ENCODE measurements around the gene BTAF1. TPM values are rescaled to one million over a fixed set of nuclear protein-coding genes. Genes with fewer than 3 reads are reported as not detected.

Gene BTAF1
- total and polyA plus RNA-seq, 2 experiments from 2014 or later = 15.3 to 45.0 TPM

- H2AFZ ChIP-seq = peak overlapping the region; percentile 85
These were observed 15.6 kb upstream of the BTAF1 start for GRCh38 chr10:91907914-91908336.

GRCh38 chr10:91908337-91909116 lies 15.0 kb upstream of the BTAF1 start:
- TF ChIP-seq CTCF (IDR thresholded peaks at IDR 0.05; ENCODE audit: poor library complexity) = peak; percentile 59
- TF ChIP-seq EZH2 (IDR thresholded peaks at IDR 0.05; ENCODE audit: borderline replicate concordance) = no peak
- no peak for TF ChIP-seq EZH2phosphoT487 (IDR thresholded peaks at IDR 0.05; ENCODE audit: low read depth, severe bottlenecking, unreplicated experiment)
- no peaks in the 10 kb centered on the region for H3K9me2 ChIP-seq (replicated peaks; ENCODE audit: insufficient read depth)
- H3K27ac ChIP-seq = peak overlapping the region; percentile 22
- 1% methylated on average over 82 of the region's 93 CpGs for WGBS (ENCODE audit: low lambda C conversion rate, missing lambda C conversion rate)
- H3K36me3 ChIP-seq (replicated peaks; ENCODE audit: insufficient read depth, low read depth) = no peaks in the 10 kb centered on the region
- no peaks in the 10 kb centered on the region for H4K20me1 ChIP-seq (ENCODE audit: insufficient read depth, poor library complexity, severe bottlenecking)
- H3K9me3 ChIP-seq (ENCODE audit: low read depth) = no peaks in the 10 kb centered on the region
- peaks cover 8% of the 10 kb centered on the region for H3K79me2 ChIP-seq
- H3K4me1 ChIP-seq (ENCODE audit: insufficient read depth) = peaks cover 8% of the 10 kb centered on the region
- peak overlapping the region; percentile 85 for H2AFZ ChIP-seq
- peak; percentile 88 for DNase-seq (ENCODE audit: low spot score)
- no peaks in the 10 kb centered on the region for H3K27me3 ChIP-seq
- H3K4me2 ChIP-seq = peak overlapping the region; percentile 92
- H3K4me3 ChIP-seq = peak overlapping the region; percentile 94

More at GRCh38 chr10:91907914-91908336, 15.6 kb upstream of the BTAF1 start:
- Histone ChIP-seq H3K27me3 (no peaks in the 10 kb centered on the region), H3K27ac (peak overlapping the region; percentile 22), H3K4me1 (ENCODE audit: insufficient read depth) (peaks cover 8% of the 10 kb centered on the region), H3K4me2 (peak overlapping the region; percentile 92), H3K79me2 (peaks cover 8% of the 10 kb centered on the region), H3K36me3 (replicated peaks; ENCODE audit: insufficient read depth, low read depth) (no peaks in the 10 kb centered on the region), H4K20me1 (ENCODE audit: insufficient read depth, poor library complexity, severe bottlenecking) (no peaks in the 10 kb centered on the region), H3K9me3 (ENCODE audit: low read depth) (no peaks in the 10 kb centered on the region), H3K9me2 (replicated peaks; ENCODE audit: insufficient read depth) (no peaks in the 10 kb centered on the region), H3K4me3 (peak overlapping the region; percentile 94)
- TF ChIP-seq CTCF (IDR thresholded peaks at IDR 0.05; ENCODE audit: poor library complexity) (no peak), EZH2 (IDR thresholded peaks at IDR 0.05; ENCODE audit: borderline replicate concordance) (no peak), EZH2phosphoT487 (IDR thresholded peaks at IDR 0.05; ENCODE audit: low read depth, severe bottlenecking, unreplicated experiment) (no peak)
- peak; percentile 35 for DNase-seq (ENCODE audit: low spot score)
- 6% methylated on average over 18 of the region's 18 CpGs for whole genome bisulfite sequencing (ENCODE audit: low lambda C conversion rate, missing lambda C conversion rate)

GRCh38 chr10:91909117-91909677 lies 14.4 kb upstream of the BTAF1 start, which contains the start of gene FGFBP3:
Gene FGFBP3, minus strand, starts transcription at chr10:91909486. Its CDS starts 517 bp downstream, at chr10:91908969.
- Histone ChIP-seq H3K4me3 (peak within 1 kb of the TSS; percentile 94), H3K4me2 (peak within 1 kb of the TSS; percentile 92), H4K20me1 (ENCODE audit: insufficient read depth, poor library complexity, severe bottlenecking) (no peaks in the 10 kb centered on the region), H2AFZ (peak within 1 kb of the TSS; percentile 85), H3K79me2 (peaks cover 8% of the 10 kb centered on the region), H3K9me3 (ENCODE audit: low read depth) (no peaks in the 10 kb centered on the region), H3K27me3 (no peaks in the 10 kb centered on the region), H3K9me2 (replicated peaks; ENCODE audit: insufficient read depth) (no peaks in the 10 kb centered on the region), H3K27ac (peak within 1 kb of the TSS; percentile 22), H3K4me1 (ENCODE audit: insufficient read depth) (peaks cover 8% of the 10 kb centered on the region), H3K36me3 (replicated peaks; ENCODE audit: insufficient read depth, low read depth) (no peaks in the 10 kb centered on the region)
- WGBS (ENCODE audit: low lambda C conversion rate, missing lambda C conversion rate) = 2% methylated on average over 19 of the region's 19 CpGs
- DNase-seq (ENCODE audit: low spot score) = peak; percentile 56
- TF ChIP-seq EZH2phosphoT487 (IDR thresholded peaks at IDR 0.05; ENCODE audit: low read depth, severe bottlenecking, unreplicated experiment) (no peak), CTCF (IDR thresholded peaks at IDR 0.05; ENCODE audit: poor library complexity) (no peak), EZH2 (IDR thresholded peaks at IDR 0.05; ENCODE audit: borderline replicate concordance) (no peak)

Measured in hepatocyte (in vitro differentiated cells).